HG03457 (cell line): ENCODE results near the gene RAI1.
"Not testable (repeated sequence)": the region's sequence is repeated elsewhere in the genome, so short reads cannot be mapped to it uniquely, and the experiment has no call there.

ENCODE experiments used
- ATAC-seq: cut with Tn5 transposase; IDR thresholded peaks from one replicate; pipeline ENCODE4 v1.9.1; 2021; ENCODE audit warnings: moderate number of reproducible peaks; ENCODE audit not compliant: unreplicated experiment

Gene RAI1

DNA sequence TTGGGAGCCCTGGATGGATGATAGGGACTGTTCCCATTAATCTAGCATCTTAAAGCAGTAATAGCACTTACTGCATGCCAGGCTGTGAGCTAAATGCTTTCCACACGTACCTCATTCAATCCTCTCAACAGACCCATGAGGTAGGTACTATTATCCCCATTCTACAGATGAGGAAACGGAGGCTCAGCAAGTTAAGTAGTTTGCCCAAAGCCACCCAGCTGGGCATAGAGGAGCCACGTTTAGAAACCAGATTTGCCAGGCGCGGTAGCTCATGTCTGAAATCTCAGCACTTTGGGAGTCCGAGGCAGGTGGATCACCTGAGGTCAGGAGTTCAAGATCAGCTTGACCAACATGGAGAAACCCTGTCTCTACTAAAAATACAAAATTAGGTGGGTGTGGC is 2.0 kb upstream of the RAI1 start:
- no peak for ATAC-seq

DNA sequence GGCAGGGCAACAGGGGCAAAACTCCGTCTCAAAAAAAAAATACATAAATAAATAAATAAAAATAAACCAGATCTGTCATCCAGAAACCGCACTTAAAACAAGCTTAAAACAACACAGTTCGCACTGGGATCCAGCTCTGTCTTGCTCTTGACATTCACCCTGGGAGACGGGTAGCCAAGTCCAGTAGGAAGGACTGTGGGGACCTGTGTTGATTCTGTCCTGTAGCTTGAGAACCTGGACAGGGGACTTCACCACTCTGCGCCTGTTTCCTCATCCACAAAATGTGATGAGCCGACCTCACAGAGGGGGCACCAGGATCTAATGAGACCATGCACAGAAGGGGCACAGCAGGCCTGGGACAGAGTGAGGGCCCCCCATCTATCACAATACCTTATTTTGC is 1.5 kb upstream of the RAI1 start:
- no peak for ATAC-seq

DNA sequence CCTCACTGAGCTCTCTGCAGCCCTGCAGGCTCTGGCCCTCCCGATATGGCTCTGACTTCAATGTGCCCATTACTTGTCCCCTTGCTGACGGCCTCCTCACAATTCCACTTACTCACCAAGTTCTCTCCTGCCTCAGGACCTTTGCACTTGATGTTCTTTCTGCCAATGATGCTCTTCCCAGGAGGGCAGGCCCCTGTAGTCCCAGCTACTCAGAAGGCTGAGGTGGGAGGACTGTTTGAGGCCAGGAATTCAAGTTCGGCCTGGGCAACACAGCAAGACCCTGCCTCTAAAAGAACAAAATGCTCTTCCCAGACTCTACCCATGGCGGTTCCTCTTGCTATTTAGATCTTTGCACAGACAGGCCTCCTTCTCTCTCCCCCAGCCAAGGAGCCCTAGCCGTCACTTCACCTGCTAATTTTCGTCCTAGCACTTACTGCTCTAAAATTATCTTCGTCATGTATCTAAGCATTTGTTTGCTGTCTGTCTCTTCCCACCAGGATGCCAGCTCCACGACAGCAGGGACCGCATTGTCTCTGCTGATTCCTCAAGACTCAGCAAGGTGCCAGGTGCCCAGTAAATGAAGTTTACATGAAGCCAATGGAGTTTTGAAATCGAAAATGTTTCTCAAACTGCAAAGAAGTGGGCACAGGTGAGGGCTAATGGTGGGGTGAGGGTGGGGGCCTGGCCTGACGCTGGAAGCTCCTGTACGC is 626 bp upstream of the RAI1 start:
- ATAC-seq = no peak

DNA sequence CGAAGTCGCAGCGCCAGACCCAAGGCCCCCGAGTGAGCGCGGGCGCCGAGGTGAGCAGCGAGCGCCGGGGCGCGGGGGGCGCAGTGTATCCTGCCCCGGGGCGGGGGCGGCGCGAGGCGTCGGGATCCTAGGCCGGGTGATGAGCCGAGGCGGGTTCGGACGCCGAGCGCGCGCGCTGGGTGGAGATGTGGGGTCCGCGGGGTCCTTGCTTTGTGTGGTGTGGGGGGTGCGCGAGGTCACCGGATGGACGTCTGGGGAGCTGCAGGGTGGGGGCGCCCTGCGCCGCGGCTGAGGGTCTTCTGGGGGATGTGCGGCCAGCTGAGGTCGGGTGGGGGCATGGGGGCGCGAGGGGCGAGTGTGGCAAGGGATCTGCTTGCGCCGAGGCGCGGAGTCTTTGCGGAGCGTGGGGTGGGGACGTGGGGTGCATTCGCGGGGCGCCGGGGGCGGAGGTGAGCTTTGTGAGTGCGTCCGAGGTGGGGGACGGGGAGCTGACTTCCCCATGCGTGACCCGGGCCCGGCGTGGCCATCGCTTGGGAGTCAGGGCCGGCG is 560 bp downstream of the RAI1 start:
- ATAC-seq = no peak

DNA sequence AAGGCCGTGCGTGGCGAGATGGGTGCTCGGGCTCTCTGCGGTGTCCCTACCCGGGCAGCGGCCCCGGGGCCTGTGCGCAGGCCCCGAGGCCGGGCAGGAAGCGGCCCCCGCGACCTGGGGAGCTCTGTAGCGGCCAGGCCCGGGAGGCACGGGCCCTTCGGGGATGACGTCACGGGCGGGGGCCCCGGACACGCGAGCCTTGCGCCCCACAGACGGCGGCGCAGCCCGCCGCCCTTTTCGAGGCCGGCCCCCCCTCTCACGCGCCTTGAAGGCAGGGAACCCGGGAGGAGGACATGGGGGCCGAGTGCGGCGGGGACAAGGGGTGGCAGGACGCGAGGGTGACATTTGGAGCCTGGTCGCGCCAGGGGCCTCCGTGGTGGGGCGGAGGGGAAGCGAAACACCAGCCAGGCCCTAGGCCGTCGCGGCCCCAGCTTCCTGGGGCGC is 1.1 kb downstream of the RAI1 start:
- no peak for ATAC-seq

DNA sequence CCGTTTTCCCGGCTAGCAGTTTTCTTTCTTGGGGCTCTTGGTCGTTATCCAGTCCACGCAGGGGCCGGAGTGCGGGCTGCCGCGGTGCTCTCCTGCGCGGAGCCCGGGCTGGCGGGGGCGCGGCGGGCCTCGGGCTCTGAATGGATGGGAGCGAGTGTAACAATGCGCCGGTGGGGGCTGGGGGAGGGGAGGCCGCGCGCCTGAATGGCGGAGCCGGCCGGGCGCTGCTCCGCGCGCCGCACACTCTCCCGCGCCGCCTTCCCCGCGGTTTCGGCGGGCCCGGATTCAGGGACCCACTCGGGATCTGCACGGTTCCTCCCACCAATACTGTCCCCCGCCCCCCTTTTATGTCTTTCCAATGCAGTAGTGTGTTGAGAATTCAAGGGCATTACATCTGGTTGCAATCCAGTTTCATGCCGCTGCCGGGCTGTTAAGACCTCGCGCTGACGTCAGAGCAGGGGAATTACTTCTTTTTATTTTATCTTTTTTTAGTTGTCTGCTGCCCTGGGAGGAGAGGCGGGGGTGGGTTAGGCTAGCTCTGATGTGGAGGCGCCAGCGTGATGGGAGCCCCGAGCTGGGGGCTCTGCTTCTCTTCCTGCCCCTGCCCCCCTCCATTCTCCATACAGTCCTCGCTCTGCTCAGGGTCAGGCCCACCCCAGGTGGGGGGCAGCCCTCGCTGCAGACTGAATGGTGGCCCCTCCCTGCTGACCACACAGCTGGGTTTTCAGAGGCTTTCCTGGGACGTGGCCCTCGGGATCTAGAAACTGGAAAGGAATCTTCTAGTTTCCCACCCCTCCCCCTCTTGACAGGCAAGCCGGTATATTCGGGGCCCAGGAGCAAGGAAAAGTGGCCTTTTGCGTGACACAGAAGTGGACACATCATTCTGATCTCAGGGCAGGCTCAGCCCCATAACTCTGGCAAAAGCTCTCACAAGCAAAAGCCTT is 1.8 kb downstream of the RAI1 start:
- ATAC-seq = no peak

DNA sequence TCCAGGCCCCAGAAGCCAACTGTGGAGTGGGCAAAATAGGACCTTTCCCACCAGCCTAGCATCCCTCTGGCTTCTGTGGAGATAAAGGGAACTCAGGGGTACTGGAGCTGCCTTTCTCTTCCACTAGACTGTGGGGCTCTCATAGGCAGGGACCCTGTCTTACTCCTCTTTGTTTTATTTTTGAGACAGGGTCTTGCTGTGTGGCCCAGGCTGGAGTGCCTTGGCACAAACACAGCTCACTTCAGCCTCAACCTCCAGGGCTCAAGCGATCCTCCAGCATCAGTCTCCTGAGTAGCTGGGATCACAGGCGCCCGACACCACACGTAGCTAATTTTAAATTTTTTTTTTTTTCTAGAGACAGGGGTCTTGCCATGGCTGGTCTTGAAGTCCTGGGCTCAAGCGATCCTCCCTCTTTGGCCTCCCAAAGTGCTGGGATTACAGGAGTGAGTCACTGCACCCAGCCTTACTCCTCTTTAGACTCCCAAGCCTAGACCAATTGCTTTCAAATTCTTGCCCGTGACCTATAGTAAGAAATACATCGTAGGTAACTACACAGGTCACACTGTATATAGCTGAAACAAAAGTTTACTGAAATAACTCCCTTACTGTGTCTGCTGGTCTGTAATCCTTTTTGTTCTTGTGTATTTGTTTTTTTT is 2.6 kb downstream of the RAI1 start:
- ATAC-seq = no peak

DNA sequence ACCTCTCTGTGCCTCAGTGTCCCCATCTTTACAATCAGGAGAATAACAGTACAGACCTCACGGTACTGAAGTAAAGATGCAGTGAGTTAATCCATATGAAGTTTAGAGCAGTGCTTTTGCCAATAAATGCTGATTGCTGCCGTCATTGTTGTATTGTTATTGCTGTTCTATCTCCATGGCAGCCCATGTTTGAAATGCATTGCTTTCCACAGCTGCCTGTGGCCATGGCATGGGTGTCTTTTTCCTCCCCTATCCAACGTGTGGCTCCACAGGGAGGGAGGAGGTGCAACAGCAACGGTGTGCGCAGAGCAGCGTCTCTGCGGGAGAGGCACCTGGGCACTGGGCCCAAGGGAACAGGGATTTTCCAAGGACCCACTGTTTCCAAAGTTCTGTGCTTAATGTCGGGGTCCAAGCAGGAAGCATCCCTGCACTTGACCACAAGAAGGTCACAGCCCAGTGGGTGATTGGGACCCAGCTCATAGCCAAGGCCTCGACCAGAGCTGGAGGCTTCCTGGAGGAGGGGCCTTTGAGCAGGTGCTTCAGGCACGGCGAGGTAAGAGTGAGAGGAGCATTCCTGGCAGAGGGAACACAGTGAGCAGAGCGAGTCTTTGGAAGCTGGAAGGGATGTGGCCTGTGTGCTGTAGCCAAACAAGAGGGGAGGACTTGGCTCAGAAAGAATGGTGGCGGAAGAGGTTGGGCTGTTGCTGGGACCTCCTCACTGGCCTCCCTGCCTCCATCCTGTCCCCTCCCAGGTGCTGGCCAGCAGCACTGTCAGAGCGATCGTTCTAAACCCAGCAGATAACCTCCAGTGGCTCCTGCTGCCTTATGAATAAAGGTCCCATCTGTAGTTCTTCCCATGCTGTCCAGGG is 3.9 kb downstream of the RAI1 start:
- ATAC-seq = no peak

DNA sequence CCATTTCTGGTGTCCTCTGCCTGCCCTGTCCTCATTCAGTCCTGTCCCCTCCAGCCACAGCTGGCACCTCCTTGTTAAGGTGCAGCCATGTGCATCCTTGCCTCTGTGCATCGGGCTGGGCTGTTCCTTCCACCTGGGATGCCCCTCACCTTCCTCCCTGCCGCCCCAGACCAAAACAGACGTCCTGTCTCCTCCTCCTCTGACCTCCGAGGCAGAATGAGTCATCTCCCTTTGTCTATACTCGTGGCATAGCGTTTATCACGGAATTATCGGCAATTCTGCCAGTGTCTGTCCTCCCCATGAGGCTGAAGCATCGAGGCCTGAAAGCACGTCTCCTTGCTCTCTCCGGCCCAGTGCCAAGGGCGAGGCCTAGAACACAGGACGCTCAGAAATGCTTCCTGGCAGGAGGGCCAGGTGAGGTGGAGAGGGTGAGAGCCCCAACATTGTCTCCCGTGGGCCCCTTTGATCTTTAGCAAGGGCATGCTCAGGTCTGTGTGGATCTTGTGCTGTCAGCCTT is 4.6 kb downstream of the RAI1 start:
- no peak for ATAC-seq

DNA sequence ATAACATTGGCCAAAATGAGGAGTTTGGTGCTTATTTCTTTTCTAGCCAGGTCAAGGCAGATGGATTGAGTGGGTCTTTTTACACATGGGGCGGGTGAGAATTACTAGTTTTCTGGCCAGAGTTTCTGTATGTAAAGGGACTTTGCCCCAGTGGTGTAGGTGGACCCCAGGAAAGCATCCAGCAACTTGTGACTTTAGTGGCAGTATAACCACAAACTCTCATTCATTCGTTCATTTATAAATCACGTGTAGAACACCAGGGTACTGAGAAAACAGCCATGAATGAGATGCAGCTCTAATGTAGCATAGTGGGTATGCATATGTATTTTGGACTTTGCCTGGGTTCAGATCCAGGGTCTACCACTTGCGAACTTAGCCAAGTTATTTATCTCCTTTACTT is 8.1 kb downstream of the RAI1 start:
- ATAC-seq = no peak

DNA sequence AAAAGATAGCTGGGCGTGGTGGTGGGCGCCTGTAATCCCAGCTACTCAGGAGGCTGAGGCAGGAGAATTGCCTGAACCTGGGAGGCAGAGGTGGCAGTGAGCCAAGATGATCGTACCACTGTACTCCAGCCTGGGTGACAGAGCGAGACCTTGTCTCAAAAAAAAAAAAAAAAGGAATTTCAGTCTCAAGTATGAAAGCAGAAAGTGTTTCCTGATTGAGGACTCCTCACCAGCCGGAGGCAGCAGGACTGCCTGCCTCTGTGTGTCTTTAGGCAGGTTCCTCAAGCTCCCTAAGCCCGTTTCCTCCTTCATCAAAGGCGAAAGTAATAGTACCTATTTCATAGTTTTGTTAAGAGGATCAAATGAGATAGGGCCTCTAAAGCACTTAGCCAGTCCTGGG is 9.0 kb downstream of the RAI1 start:
- ATAC-seq = not testable (repeated sequence)

DNA sequence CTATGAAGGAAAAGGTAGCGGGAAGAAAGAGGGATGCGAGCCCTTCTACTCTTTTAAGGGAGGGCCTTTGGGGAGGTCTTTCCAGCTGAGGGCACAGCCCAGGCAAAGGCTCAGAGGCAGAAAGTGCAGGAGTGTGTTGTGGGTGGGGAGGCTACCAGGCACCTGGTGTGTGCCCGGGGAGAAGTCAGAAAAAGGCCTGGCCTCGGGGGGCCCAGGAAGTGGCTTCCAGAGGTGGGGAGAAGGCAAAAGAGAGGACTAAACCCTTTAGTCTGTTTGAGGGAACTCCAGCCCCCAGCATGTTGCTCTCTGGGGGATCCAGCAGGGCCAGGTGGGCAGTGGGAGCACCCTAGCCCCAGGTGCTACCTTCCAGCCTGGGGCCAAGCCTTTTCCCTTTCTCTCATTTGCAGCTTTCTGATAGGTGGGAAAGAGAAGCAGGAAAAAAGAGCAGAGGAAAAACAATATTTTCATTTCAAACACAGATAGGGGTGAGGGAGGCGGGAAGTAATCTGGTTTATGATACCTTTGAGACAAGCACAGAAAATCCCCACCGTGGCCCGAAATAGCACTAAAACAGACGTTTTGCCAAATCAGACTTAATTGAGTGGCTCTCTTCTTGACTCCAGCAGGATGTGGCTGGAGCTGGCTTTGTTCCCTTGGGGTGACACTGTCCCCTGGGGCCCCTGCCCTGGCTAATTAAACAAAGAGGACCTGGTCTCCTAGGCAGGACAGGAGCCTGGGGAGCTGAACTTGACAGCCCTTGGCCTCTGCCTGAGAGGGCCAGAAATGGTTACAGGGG is 10.4 kb downstream of the RAI1 start:
- no peak for ATAC-seq

DNA sequence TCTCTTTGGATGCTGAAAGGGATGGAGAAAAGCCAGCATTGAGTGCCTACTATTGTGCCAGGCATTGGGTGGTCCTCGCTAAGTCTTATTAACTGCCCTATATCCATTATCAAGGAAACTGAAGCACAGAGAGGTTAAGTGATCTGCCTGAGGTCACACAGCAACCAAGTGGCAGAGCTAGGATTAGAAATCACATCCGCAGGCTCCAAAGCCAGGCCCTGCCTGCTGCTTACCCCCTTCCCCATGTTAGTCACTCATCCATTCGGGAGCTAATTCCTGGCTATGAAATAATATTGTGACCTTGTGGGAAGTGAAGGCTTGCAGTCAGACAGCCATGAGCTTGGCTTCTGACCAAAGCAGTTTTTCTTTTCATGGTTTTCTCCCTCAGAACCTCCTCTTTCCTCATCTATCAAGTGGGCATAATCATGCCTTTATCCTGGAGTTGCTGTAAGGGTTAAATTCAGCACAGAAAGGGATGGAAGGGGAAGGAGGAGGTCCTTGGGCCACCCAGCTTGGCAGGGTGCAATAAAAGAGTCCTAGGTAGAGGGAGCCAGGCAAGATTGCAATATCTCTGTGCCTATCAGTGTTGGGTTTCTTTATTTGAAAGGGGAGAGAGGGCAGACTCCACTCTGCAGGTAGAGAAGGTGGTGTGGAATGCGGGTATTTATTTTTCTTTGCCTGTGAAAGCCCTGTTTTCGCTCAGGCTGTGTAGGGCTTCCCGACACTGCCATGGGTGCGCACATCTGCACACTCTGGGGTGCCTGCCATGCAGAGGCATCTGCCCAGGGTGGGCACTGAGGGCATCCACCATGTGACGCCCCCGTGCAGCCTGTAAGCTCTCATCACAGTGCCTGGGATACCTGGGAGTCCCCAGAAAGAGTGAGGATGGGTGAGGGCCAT is 11.3 kb downstream of the RAI1 start:
- ATAC-seq = no peak

DNA sequence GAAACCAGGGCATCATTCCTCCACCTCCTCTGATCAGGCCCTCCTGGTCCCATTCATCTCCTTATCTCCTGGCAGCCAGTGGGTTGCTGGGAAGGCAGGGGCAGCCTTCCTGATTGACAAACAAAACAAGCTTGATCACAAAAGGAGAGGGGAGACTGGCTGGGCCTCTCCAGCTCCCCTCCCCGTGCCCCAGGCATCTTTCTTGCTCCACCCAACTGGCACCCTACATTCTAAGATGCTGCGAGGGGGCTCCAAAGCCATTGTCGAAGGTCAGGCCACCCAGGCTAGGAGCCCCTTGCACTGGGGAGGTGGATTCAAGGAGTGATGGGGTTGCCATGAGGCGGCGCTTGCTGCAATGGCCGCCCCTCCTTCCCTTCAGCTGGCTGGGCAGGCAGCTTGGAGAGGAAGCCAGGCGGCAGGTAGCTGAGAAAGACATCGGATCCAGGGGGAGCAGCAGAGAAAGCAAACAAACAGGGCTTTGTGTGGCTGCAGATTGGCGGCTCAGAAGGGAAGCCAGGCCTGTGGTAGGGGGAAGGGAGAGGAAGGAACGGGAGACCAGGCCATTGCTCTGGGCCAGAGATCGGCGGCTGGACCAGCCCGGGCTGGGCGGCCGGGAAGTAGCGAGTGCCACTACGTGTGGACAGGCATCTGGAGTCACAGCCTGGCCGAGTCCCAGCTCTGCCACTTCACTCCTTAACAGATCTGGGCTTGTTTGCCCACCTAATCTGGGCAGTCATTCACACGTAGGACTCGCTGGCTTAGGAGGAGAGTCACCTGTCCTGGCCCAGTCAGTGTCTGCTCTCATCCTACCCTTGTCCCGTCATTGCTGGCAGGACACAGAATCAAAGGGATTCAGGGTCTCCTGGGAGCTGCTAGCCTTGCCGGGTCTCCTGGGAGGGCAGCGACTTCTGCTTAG is 12.3 kb downstream of the RAI1 start:
- ATAC-seq = no peak

DNA sequence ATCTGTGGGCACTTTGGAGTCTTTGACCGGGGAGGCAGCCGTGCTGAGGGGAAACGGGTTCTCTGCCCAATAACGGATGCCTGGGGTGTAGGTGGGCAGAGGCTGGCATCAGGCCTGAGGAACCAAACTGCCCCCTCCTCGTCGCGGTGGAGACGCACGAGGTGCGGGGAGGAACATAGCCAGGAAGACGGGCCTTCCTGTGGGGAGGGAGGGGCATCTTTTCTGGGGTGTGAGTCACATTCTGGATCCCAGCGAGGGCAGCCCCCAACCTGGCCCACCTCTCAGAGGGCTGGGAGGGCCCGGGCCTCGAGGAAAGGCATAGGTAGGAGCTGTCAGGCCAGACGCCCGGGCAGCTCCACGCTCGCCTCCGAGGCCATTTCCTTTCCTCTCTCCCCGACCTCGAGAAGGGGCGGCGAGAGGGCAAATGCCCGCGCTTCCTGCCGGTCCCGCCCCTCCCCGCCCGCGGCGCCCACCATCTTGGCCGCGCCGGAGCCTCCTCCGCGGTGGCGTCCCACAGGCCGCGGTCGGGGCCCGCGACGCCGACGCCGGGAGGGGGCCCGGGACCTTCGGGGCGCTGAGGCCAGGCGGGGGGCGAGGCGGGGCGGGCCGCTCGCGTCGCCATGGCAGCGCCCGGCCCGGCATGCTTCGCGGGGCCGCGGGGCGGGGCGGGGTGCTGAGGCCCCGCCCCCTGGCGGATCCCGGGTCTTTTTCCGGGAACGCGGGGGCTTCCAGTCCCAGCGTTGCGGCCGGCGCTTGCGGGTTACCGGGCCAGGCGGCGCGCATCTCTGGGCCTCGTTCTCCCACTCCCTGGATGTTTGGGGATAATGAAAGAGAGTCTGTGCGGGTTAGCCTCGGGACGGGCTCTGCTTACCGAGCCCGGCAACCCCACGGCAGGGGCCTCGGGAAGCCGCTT is 13.2 kb downstream of the RAI1 start:
- ATAC-seq = no peak

DNA sequence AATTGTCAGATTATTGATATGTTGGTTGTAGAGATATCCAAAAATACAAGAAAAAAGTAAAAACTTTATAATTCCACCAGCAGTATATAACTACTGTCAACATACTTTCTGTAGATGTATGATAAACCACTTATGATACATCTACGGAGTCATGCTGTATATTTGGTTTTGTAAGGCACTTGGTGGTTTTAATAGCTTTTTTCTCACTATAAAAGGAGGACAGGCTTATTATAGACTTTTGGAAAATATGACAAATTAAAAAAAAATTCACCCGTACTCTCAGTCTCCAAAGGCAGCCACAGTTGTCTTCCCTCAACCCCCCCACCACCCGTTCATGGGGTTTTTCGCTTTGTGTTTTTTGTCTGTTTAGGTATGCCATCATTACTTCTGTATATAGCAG is 14.8 kb downstream of the RAI1 start:
- ATAC-seq = no peak
